OCI-LY3 (cell line): ENCODE data around the gene VAV3.

Source experiments
- CTCF ChIP-seq: fragments of 200-600, 300-600 bp; sonication (generic); IDR thresholded peaks from 2 replicates; pipeline ENCODE4 v1.5.1; 2014; ENCODE audit warnings: antibody characterized with exemption, low read length, low read depth
- EZH2phosphoT487 ChIP-seq: fragments of 200-600 bp; shearing (Covaris generic); IDR thresholded peaks from 2 replicates; pipeline ENCODE4 v1.6.1; 2018; ENCODE audit warnings: antibody characterized with exemption, mixed run types, low read depth

DNA sequence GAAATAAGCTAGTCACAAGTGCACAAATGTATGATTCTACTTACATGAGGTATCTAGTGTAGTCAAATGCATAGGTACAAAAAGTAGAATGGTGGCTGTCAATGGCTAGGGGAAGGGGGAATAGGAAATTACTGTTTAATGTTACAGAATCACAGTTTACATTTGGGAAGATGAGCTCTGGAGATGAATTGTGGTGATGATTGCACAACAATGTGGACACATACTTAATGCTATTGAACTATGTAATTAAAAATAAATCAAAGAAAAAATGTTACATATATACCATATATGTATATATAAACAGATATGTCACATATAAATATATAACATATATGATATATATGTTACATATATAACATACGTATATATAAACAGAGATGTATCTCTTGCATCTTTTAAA lies 39.4 kb downstream of the VAV3 start:
- TF ChIP-seq CTCF, result no peak
- no peak for TF ChIP-seq EZH2phosphoT487
